Measurements from ENCODE around the gene MICAL1.

GRCh38 chr6:109474995-109475394 lies 19.4 kb upstream of the MICAL1 start:
- no peak for TF ChIP-seq CTCF (IDR thresholded peaks at IDR 0.05)
- no peak for TF ChIP-seq EZH2 (IDR thresholded peaks at IDR 0.05; ENCODE audit: borderline replicate concordance, insufficient read depth, low read depth, low read length, poor library complexity, severe bottlenecking)

All from B cell (primary cell).